ENCODE results near the gene TUBGCP6.
"Not testable (repeated sequence)": the region's sequence is repeated elsewhere in the genome, so short reads cannot be mapped to it uniquely, and the experiment has no call there.

Gene TUBGCP6

DNA sequence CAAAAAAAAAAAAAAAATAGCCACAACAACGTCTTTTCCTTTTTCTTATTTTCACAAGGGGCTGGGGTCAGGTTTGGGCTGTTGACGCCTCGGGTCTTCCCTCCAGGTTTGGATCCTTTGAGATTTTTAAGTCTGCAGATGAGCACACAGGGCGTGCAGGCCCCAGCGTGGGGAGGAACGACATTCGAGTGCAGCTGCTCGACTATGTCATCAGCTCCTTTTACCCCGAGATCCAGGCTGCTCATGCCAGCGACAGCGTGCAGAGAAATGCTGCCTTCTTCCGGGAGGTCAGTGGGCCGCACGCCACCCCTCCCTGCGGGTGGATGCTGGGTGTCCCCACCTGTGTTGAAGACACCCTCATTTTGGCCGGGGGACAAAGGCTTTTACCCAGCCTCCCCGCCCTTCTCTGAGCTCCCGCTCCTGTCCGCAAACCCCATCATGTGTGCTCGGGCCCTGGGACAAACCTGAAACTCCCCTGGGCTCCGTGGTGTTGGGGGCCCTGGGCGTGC lies 36.3 kb downstream of the TUBGCP6 start:
- no peak for DNase-seq

DNA sequence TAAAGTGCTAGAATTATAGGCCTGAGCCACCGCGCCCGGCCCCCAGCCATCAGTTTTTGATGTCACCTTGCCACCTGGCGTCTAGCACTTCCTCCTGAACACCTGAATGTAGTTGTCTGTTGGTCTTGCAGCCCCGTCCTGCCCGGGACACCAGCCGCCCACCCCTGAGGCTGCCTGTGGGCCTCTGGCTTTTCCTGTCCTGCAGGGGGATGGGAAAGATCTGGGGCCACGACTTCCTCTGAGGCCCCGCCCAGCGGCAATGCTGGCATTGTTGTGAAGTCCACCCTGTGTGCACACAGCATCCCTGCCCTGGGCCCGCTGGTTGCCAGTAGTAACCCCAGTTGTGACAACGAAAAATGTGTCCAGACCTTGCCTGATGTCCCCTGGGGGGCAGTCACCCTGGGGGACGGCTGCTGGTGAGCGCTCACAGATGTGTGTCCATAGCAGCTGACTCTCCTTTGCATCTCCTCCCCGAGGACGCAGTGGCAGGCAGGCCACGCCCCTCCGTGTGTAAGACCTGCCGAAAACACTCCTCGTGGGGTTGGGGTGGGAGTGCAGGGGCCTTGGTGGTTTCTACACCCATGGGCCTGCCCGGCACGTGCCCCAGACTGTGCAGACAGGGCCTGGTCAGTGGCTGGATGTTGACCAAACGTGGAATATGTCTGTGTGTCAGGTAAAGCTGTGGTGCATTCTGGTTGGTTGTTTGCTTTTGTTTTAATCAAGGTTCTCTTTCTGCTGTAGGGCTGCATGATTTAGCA lies 37.3 kb downstream of the TUBGCP6 start:
- DNase-seq: no peak

DNA sequence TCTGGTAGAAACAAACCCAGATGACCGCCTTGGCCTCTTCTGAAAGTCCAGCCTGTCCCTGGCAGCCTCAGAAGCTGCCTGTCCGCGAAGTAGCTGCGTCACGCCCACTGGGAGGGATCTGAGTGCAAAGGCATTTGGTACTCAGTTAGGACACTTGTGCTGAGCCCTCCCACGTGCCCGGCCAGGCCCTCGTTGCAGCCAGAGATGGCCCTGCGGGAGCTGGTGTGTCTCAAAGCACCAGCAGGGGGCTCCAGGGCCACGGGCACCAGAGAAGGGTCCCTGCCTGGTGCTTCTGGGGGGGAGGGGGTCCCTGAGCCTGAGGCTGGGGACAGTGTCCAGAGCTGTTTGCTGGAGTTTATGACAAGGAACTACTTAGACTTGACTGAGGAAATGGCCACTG lies 38.2 kb downstream of the TUBGCP6 start:
- DNase-seq: peak; percentile 49 to 60

DNA sequence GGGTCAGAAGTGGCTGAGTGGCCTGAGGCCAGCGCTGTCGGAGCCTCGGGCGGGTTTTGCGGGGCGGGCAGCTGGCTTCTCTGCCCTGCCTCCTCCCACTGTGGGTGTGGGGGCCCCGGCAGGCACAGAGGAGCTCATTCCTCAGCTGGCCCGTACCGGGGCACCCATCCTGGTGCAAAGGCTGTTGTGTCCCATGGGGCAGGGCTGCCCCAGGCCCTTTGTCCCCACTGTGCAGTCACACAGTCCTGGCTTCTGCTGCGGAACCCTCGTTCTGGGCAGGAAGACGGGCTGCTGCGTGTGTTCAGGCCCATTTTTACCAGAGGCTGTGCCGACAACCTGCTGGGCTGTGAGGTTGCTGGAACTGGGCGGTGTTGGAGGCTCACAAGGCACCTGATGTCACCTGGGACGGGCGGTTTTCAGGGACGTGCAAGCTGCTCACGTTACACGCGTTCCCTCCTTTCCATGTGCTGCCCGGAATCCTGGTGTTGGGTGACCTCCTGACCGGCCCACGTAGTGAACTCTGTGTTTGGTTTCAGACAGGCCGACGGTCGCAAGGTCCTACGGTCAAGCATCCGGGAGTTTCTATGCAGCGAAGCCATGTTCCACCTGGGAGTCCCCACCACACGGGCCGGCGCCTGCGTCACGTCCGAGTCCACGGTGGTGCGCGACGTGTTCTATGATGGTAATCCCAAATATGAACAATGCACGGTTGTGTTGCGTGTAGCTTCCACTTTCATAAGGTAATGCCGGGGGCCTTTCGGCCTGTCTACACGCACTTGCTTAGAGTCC lies 38.8 kb downstream of the TUBGCP6 start:
- DNase-seq: no peak

DNA sequence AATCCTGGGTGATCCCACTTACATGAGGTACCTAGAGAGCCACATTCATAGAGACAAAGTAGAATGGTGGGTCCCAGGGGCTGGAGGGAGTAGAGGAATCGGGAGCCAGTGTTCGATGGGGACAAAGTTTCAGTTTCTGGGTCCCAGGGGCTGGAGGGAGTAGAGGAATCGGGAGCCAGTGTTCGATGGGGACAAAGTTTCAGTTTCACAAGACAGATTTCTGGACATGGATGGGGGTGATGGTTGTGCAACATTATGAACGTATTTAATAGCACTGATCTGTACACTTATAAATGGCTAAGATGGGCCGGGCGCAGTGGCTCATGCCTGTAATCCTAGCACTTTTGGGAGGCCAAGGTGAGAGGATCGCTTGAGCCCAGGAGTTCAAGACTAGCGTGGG lies 39.8 kb downstream of the TUBGCP6 start:
- not testable (repeated sequence) for DNase-seq

DNA sequence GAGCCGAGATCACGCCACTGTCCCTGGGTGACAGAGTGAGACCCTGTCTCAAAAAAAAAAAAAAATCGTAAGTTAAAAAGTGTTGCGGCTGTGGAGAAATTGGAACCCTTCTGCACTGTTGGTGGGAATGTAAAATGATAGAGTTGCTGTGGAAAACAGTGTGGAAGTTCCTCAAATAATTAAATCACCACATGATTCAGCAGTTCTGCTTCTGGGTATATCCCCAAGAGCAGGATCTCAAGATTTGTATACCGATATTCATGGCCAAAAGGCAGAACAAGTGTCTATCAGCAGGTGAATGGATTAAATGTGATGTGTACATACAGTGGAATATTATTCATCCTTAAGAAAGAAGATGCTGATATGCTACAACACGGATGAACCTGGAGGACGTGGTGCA lies 40.3 kb downstream of the TUBGCP6 start:
- DNase-seq: peak; percentile 55 to 56

DNA sequence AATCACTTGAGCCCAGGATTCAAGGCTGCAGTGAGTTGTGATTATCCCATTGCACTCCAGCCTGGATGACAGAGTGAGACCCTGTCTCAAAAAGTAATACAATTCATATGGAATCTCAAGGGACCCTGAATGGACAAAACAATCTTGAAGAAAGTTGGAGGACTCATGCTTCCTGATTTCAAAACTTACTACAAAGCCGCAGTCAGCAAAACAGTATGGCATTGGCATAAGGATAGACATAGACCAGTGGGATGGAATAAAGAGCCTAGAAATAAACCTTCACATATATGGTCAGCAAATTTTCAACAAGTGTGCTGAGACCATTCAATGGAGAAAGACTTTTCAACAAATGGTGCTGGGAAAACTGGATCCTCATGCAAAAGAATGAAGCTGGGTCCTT lies 41.5 kb downstream of the TUBGCP6 start:
- DNase-seq: no peak

DNA sequence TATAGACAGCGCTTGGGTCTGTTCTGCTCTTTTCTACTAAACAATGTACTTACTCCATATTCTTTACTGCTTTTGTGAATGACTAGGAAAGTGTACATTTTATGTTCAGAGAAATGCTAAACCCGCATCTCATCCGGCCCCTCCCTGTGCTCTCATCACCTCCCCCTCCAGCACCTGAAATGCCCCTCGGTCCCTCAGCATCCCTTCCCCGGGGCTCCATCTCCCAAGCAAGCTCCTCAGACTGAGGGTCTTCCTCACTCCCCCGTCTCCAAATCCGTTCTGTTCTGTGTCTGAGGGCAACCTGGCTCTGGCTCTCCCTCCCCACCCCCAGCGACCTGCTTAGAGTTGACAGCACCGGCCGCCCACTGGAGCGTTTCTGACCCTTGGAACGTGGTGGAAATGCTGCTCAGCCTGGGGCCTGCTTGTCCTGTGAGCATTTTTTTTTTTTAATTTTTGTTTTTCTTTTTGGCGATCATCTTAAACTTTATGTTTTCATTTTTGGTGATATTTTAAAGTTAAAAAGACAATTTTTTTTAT lies 42.6 kb downstream of the TUBGCP6 start:
- no peak for DNase-seq

DNA sequence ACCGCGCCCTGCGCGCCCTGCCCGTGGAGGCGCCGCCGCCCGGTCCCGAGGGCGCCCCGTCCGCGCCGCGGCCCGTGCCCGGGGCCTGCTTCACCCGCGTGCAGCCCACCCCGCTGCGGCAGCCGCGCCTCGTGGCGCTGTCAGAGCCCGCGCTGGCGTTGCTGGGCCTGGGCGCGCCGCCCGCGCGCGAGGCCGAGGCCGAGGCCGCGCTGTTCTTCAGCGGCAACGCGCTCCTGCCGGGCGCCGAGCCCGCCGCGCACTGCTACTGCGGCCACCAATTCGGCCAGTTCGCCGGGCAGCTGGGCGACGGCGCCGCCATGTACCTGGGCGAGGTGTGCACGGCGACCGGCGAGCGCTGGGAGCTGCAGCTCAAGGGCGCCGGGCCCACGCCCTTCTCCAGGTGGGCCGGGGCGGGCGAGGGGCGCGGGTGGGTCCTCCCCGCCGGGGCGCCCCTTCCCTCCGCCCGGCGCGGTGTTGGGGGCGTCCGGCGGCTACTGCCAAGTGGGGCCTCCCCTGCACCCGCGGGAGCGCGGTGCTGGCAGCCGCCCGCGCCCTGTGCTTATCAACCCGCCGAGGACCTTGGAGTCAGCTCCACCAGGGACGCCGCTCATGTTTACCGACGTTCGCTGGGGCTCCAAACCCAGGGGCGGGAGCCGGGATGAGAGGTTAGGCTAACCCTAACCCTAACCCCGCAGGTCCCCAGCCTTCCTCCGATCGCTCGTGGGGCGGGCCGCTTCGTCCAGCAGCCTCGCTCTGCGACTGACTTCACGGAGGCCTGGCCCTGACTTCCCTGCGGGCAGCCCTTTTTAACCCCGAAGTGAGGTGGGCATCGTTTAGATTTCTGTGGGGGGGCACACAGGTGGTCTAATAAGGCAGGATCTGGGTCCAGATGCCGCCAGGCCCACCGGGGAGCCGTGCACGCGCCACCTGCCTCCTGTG lies 43.4 kb downstream of the TUBGCP6 start:
- DNase-seq: peak in 1 of 2 donors; percentile 7

DNA sequence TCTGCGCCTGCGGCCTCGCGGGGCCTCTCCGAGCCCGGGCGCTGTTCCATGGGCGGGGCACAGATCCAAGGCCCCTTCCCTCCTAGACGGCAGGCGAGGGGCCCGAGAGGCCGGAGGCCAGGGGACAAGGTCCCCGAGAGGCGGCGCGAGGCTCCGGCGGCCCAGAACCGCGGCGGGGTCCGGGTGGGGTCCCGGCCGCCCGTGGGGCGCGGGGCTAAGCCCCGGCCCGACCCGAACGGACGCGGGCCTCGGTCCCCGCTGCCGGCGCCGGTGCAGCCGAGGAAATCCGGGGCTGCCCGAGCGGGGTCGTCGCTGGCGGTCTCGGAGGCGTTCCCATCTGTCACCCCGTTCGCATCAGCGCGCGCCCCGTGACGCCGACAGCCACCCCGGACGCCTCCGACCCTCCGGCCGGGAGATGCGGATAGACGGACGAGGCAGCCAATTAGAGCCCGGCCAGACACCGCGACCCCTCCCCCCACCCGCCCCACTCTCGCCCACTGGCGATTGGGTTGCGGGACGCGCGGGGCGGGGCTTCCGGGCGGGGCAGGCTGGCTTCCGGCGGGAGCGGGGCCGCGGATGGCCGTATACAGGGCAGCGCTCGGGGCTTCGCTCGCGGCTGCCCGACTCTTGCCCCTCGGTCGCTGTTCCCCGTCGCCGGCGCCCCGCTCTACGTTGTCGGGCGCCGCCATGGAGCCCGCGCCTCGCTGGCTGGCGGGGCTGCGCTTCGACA lies 44.2 kb downstream of the TUBGCP6 start, which contains the start of gene SELENOO:
TSS of gene SELENOO (plus strand) at position 551 of the 730 bp plus-strand sequence. CDS start at position 577, 26 bp downstream.
- DNase-seq: peak; percentile 87 to 91

DNA sequence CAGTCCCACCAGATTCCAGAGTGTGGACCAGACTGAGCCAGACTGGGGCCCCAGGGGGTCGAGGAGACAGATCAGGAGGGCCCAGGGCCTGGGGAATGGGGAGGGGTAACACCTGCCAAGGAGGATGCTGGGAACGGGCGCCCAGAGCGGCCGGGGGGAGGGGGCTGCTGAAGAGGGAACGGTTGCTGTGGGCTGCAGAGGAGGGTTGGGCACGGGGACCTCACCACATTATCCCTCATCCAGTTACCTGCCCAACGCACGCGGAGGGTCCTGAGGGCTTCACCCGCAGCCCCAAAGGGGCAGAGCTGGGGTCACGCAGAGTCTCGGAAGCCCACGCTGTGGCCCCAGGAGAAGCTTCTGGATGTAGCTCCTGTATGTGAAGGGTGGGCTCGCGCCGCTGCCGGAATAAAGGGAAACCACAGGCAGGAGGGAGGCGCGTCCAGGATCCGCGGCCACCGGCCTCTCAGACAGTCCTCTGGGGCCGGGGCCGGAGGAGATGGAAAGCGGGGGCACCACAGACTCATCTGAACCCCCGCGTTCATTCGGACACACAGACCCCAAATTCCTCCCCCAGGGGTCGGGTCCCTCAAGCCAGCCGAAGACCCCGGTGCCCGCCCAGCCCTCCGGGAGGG lies 44.9 kb downstream of the TUBGCP6 start:
- no peak for DNase-seq

DNA sequence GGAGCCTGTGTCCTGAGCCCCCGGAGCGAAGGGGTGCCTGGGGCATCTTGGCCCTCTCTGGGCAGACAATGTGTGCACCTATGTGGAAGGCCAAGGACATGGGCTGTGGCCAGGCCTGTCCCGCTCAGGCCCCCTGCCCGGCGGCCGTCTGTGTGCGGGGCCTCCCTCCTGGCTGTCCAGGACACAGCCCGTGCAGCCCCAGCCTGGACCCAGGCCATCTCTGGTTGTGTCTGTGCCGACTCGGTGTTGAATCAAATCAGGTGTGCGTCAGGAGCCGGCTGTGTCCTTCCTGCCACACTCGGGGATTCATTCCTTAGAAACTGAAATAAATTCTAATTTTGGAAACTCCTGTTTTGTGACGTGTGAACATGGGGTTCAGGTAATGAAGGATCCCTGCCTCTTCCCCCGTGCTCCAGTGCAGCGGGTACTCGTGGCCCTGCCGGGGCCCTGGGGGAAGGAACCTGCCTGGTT lies 45.5 kb downstream of the TUBGCP6 start:
- DNase-seq: no peak

DNA sequence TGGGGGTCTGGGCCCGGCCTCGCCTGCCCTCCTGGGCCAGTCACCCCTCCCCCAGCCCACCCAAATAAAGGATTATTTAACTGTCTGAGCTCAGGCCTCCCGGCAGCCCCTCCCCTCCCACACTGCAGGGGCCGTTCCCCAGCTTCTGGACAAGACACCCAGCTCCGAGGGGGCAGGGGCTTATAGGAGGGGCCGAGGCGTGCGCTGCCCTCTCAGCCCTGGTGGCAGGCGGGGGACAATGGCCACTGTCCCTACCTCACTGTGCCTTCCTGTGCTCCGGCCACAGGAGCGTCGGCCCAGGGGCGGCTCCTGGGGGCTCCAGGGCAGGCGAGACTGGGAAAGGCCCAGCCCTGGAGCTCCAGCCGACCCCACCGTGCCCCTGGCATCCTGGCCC lies 46.2 kb downstream of the TUBGCP6 start:
- DNase-seq: no peak

DNA sequence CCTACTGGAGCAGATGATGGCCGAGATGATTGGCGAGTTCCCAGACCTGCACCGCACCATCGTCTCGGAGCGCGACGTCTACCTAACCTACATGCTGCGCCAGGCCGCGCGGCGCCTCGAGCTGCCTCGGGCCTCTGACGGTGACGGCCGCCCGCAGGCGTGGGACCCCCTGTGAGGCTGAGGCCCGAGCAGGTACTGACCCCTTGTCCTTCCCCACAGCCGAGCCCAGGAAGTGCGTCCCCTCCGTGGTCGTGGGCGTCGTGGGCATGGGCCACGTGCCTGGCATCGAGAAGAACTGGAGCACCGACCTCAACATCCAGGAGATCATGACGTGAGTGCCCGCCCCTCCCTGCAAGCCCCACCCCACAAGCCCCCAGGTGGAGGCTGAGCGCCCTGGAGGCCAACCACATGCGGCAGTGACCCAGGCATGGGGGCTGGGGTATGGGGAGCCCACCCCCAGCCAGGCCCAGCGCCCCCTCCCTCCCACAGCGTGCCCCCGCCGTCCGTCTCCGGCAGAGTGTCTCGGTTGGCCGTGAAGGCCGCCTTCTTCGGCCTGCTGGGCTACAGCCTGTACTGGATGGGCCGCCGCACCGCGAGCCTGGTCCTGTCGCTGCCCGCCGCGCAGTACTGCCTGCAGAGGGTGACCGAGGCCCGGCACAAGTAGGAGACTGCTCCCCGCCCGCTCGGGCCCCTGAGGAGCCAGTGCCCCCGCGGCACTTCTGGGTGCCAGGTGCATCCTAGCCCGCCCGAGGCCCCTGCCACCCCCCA lies 46.8 kb downstream of the TUBGCP6 start:
- DNase-seq: no peak

DNA sequence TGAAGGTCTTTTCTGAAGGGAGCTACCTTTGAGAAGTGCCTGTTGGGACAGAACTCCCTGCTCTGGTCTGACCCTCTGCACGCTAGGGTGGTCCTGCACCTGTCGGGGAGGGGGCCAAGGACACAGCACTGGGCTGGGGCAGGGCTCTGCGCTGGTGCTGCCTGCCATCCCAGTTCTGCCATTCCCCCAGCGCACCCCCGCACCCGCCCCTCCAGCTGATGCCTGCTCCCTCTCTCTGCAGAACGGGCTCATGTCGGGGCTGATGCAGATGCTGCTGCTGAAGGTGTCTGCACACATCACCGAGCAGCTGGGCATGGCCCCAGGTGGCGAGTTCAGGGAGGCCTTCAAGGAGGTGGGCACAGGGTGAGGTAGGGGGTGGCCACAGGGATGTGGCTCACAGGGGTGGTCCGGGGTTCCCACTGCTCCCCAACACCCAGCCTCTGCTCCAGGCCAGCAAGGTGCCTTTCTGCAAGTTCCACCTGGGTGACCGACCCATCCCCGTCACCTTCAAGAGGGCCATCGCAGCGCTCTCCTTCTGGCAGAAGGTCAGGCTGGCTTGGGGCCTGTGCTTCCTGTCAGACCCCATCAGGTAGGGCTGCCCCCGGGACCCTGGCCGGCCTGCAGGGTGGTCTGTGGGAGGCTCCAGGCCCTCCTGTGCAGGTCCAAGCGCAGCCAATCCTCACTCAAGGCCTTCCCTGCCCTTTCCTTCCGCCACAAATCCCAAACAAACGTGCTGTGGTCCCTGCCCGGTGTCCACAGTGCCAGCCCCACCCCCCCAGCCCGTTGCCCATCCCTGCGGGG lies 47.6 kb downstream of the TUBGCP6 start:
- no peak for DNase-seq

DNA sequence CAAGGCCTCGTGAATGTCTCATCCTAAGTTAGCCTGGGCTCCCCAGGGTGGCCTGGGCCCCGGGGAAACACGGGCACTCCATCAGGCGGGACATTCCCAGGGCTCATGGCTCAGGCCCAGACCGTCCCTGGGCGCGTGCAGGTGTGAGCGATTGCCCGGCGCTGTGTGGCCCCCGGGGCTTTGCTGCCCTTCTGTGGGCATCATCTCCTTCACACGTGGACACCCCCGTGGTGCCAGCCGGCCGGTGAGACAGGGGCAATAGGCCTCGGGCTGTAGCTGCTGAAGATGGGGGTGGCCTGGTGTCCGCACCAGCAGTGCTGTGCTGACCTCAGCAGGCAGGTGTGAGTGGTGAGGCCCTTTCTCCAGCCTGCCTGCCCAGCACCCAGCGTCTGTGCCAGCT lies 48.6 kb downstream of the TUBGCP6 start:
- no peak for DNase-seq

DNA sequence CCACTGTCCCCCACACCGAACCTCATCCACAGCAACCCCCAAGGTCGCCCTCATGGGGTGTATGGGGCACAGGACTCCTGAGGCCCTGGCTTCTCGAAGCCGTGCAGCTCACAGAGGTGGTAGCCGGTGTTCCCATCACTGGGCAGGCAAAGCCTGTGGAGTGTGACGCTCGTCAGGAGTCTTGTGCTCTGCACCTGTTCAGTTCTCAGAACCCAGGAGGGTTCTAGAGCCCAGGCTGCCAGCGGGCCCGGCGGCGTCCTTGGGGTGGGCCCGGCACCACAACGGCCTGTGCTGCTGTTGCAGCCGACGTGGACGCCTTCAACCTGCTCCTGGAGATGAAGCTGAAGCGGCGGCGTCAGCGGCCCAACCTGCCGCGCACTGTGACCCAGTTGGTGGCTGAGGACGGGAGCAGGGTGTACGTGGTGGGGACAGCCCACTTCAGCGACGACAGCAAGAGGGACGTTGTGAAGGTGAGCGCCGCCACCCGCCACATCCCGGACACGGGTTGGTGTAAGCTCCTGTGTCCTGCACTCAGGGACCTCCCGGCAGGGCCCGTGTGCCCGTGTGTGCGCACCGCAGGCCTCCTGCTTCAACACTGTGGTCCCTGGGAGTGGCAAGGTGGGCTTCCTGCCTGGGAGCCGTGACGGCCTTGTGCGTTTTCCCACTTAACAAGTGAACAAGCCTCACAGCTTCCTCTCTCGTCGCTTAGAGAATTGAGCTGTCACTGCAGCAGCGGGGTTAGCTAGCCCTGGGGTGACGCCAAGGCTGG lies 50.6 kb downstream of the TUBGCP6 start:
- no peak for DNase-seq

DNA sequence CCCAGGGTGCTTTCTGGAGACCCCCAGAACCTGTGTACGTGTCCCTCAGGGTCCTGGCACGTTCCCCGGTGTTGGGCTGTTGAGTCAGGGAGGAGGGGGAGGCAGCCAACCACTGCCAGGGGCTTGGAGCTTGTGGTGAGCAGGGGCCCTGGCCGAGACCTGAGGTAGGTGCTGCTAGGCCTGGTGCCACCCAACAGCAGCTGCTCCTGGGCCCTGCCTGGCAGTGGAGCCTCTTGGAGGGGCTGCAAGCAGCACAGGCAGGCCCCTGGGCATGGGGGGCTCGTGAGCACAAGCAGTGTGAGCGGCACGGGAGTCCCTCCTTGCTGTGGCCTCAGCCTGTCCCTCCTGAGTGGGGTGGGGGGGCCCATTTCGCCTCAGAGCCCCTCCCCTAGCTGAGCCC lies 51.2 kb downstream of the TUBGCP6 start:
- DNase-seq: no peak
